B cell (primary cell): ENCODE measurements around the gene CCDC141. TPM values are rescaled to one million over a fixed set of nuclear protein-coding genes. Genes with fewer than 3 reads are reported as not detected.

Experiments used
- ATAC-seq: fragments of 200-7000 bp; cut with Tn5 transposase; one replicate; pipeline ENCODE4 v1.10.0; 2021; ENCODE audit warnings: low read depth, mild to moderate bottlenecking, moderate number of reproducible peaks, moderate library complexity
- CTCF ChIA-PET: fragments of 350-600 bp; sonication (Branson Sonifier 250); formaldehyde crosslinking; loops from one replicate; lab custom pipeline; 2021; ENCODE audit warnings: antibody characterized with exemption, inconsistent platforms; lab: Charles Lee
- POLR2A ChIA-PET: fragments of 350-600 bp; sonication (Branson Sonifier 250); formaldehyde crosslinking; loops from one replicate; lab custom pipeline; 2021; ENCODE audit warnings: antibody characterized with exemption; lab: Charles Lee
- DNase-seq: peaks from one replicate; pipeline ENCODE4 v3.0.0; 2013
- H2AFZ ChIP-seq: 2 replicates; pipeline ENCODE4 v1.6.1; 2012; ENCODE audit warnings: mild to moderate bottlenecking, low read depth, low read length; ENCODE audit not compliant: insufficient read depth, poor library complexity, severe bottlenecking
- H3K27ac ChIP-seq, 2 donors: 1 replicate in 1 of 2; 2 replicates in 1 of 2; pipeline ENCODE4 v1.5.1; 2012 to 2013; ENCODE audit warnings: low read length in 2 of 2, mild to moderate bottlenecking in 2 of 2, moderate library complexity in 1 of 2
- H3K27me3 ChIP-seq, 4 experiments: fragments of 200-600 bp in 1 of 4; sonication (generic) in 1 of 4; replicated peaks in 1 of 4; 1 replicate in 2 of 4; 2 replicates in 2 of 4; pipeline versions ENCODE4 v1.6.1 to v1.7.0; 2013 to 2016; ENCODE audit warnings: low read length in 3 of 4, mild to moderate bottlenecking in 2 of 4, mixed read lengths in 1 of 4, moderate library complexity in 1 of 4; ENCODE audit not compliant: insufficient read depth in 4 of 4, control insufficient read depth in 3 of 4; ENCODE audit errors: control extremely low read depth in 1 of 4
- H3K36me3 ChIP-seq, 2 experiments: replicated peaks in 1 of 2; 1 replicate in 1 of 2; 2 replicates in 1 of 2; pipeline versions ENCODE4 v1.6.1 to v1.7.1; 2013; ENCODE audit warnings: low read length in 1 of 2; ENCODE audit not compliant: insufficient read depth in 2 of 2, control insufficient read depth in 1 of 2; ENCODE audit errors: control extremely low read depth in 1 of 2, extremely low read depth in 1 of 2
- H3K4me1 ChIP-seq, 2 donors: fragments of 200-600 bp in 1 of 2; sonication (generic) in 1 of 2; 1 replicate in 1 of 2; 2 replicates in 1 of 2; pipeline versions ENCODE4 v1.5.1 to v1.6.1; 2013 to 2017; ENCODE audit warnings: low read length in 2 of 2; ENCODE audit not compliant: control insufficient read depth in 2 of 2, insufficient read depth in 2 of 2
- H3K4me2 ChIP-seq: replicated peaks from 2 replicates; pipeline ENCODE3; 2012; ENCODE audit warnings: mild to moderate bottlenecking, low read depth, low read length; ENCODE audit not compliant: poor library complexity, severe bottlenecking
- H3K4me3 ChIP-seq, 5 experiments: fragments of 200-600 bp in 1 of 5; sonication (generic) in 1 of 5; 1 replicate in 3 of 5; 2 replicates in 2 of 5; pipeline versions ENCODE4 v1.5.1 to v1.7.0; 2011 to 2016; ENCODE audit warnings: low read length in 4 of 5, mild to moderate bottlenecking in 4 of 5, low read depth in 2 of 5, control low read depth in 1 of 5, moderate library complexity in 1 of 5; ENCODE audit not compliant: insufficient read depth in 1 of 5; ENCODE audit errors: control extremely low read depth in 1 of 5, extremely low read depth in 1 of 5
- H3K79me2 ChIP-seq: fragments of 200-600 bp; sonication (generic); one replicate; pipeline ENCODE4 v1.6.0; 2016; ENCODE audit warnings: low read length; ENCODE audit not compliant: control insufficient read depth, insufficient read depth
- H3K9ac ChIP-seq: fragments of 200-600 bp; sonication (generic); 2 replicates; pipeline ENCODE4 v1.6.1; 2017; ENCODE audit warnings: mild to moderate bottlenecking, low read length, moderate library complexity
- H3K9me3 ChIP-seq, 3 donors: one replicate each; pipeline versions ENCODE4 v1.6.1 to v1.7.1; 2013; ENCODE audit warnings: low read length in 2 of 3; ENCODE audit not compliant: control insufficient read depth in 2 of 3, insufficient read depth in 1 of 3; ENCODE audit errors: control extremely low read depth in 1 of 3
- H4K20me1 ChIP-seq: 2 replicates; pipeline ENCODE4 v1.6.0; 2012; ENCODE audit warnings: mild to moderate bottlenecking, low read length; ENCODE audit not compliant: insufficient read depth, control insufficient read depth, poor library complexity, severe bottlenecking
- H3K27ac Mint-ChIP-seq: one replicate; pipeline ENCODE4 v1.8.0; 2021; ENCODE audit warnings: mixed read lengths
- H3K27me3 Mint-ChIP-seq: one replicate; pipeline ENCODE4 v1.8.0; 2021; ENCODE audit warnings: mixed read lengths
- H3K4me1 Mint-ChIP-seq: one replicate; pipeline ENCODE4 v1.8.0; 2021; ENCODE audit warnings: mixed read lengths
- H3K4me3 Mint-ChIP-seq: one replicate; pipeline ENCODE4 v1.8.0; 2021; ENCODE audit warnings: mixed read lengths
- H3K9me3 Mint-ChIP-seq: one replicate; pipeline ENCODE4 v1.8.0; 2022; ENCODE audit warnings: mixed read lengths; ENCODE audit not compliant: insufficient read depth
- EZH2 ChIP-seq: IDR thresholded peaks from 2 replicates; pipeline ENCODE4 v1.6.1; 2012; ENCODE audit warnings: borderline replicate concordance, low read depth, mild to moderate bottlenecking, moderate library complexity, low read length; ENCODE audit not compliant: insufficient read depth, poor library complexity, severe bottlenecking
- WGBS: methylation state at CpG from one replicate; pipeline ENCODE4 v1.1.5; 2013; ENCODE audit warnings: missing lambda C conversion rate; ENCODE audit not compliant: insufficient coverage; 5-methylcytosine and 5-hydroxymethylcytosine counted together
- intact Hi-C: fragments of 100-400 bp; cut with micrococcal nuclease; formaldehyde crosslinking; loops from one replicate; pipeline ENCODE4 v1.10.0; 2022
- polyA plus RNA-seq: library from polyadenylated mRNA; depleted of rRNA; stranded (reverse); fragments of >200 nt; gene quantifications from 2 replicates; pipeline ENCODE4 v1.2.3, GENCODE V29; 2012
- total RNA-seq, 2 donors: library from RNA; stranded (reverse); fragments of 120-200 nt in 1 of 2; gene quantifications; 1 replicate in 1 of 2; 2 replicates in 1 of 2; pipeline versions ENCODE4 v1.2.3 to v1.2.4, GENCODE V29; 2013 to 2022
- TF ChIP-seq, protein P1 (sequence below): fragments of 200-600 bp; IDR thresholded peaks from one replicate; pipeline ENCODE4 v1.8.0; 2022; ENCODE audit warnings: antibody characterized with exemption, mild to moderate bottlenecking

Gene CCDC141
- total and polyA plus RNA-seq, 2 donors (not counting 1 experiment from before 2014, with no cell fraction given), result 2.1 to 47.5 TPM

DNA sequence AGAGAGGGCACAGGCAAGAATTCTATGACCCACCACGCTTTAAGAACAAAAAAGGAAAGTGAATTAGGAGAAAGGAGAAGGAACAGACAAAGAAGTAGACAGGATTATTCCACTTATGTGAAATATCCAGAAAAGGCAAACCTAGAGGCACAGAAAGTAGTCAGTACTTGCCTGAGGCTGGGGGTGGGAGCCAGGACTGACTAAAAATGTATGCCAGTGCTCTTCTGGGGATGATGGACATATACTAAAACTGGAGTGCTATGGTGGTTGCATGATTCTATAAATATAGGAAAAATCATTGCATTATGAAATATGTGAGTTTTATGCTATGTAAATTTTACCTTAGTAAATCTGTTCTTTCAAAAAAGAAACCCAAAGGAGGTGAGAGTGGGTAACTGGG, 168.9 kb downstream of the CCDC141 start:
- no peak overlapping the region for H3K4me3 ChIP-seq
- ATAC-seq (no peak), DNase-seq (no peak)
- ChIA-PET CTCF (interaction anchor here (0.6 to 8.5 kb wide), 2 partner anchors 8 to 67 kb away, joined by 4 to 40 read pairs; no protein-coding TSS in a partner anchor), POLR2A (no interaction called here)
- peaks cover 0 to 3% of the 10 kb centered on the region in 2 experiments for H3K36me3 ChIP-seq
- no peak overlapping the region for H3K9ac ChIP-seq
- H3K9me3 Mint-ChIP-seq, result no peaks in the 10 kb centered on the region
- H3K4me1 ChIP-seq, result no peaks in the 10 kb centered on the region
- no peaks in the 10 kb centered on the region for H3K79me2 ChIP-seq
- no peaks in the 10 kb centered on the region for H4K20me1 ChIP-seq
- no peaks in the 10 kb centered on the region for H3K9me3 ChIP-seq
- H3K27ac Mint-ChIP-seq, result no peak overlapping the region
- no peak overlapping the region for H3K4me3 Mint-ChIP-seq
- H3K4me2 ChIP-seq, result no peak overlapping the region
- WGBS, result no CpG with 5 or more reads among the region's 1 CpG
- H2AFZ ChIP-seq, result no peak overlapping the region
- no peak for TF ChIP-seq EZH2
- TF ChIP-seq, protein P1, sequence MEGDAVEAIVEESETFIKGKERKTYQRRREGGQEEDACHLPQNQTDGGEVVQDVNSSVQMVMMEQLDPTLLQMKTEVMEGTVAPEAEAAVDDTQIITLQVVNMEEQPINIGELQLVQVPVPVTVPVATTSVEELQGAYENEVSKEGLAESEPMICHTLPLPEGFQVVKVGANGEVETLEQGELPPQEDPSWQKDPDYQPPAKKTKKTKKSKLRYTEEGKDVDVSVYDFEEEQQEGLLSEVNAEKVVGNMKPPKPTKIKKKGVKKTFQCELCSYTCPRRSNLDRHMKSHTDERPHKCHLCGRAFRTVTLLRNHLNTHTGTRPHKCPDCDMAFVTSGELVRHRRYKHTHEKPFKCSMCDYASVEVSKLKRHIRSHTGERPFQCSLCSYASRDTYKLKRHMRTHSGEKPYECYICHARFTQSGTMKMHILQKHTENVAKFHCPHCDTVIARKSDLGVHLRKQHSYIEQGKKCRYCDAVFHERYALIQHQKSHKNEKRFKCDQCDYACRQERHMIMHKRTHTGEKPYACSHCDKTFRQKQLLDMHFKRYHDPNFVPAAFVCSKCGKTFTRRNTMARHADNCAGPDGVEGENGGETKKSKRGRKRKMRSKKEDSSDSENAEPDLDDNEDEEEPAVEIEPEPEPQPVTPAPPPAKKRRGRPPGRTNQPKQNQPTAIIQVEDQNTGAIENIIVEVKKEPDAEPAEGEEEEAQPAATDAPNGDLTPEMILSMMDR, result no peak
- no peaks in the 10 kb centered on the region for H3K4me1 Mint-ChIP-seq
- H3K27ac ChIP-seq, result no peak overlapping the region
- H3K27me3 ChIP-seq, result no peaks in the 10 kb centered on the region
- intact Hi-C loops, result no loop called here
- no peaks in the 10 kb centered on the region for H3K27me3 Mint-ChIP-seq

DNA sequence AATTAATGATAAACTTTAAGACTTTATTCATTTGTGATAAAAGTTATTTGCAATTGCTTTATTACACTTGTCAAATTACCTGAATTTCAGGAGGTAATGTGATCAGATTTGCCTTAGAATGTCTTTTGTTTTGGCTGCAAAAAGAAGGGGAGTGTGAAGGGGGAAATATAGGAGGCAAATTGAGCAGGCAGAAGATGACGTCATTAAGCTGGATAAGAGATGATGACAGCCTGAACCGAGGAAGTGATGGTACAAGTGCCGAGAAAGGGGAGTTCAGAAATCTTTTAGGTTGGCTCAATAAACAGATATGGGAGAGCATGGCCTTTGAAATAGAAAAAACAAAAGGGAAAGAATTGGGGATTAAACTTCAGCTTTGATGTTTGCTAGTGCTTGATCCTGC, 169.7 kb downstream of the CCDC141 start:
- 100% methylated on average over 3 of the region's 3 CpGs for WGBS
- CTCF ChIA-PET, result interaction anchor here (0.6 to 8.5 kb wide), 3 partner anchors 9 to 249 kb away, joined by 3 to 40 read pairs (median 4); no protein-coding TSS in a partner anchor
- POLR2A ChIA-PET, result no interaction called here

More for the DNA sequence above, 169.7 kb downstream of the CCDC141 start:
- no peaks in the 10 kb centered on the region for H3K4me1 Mint-ChIP-seq
- Histone ChIP-seq H3K79me2 (no peaks in the 10 kb centered on the region), H3K9me3 (no peaks in the 10 kb centered on the region), H3K27me3 (no peaks in the 10 kb centered on the region), H3K4me3 (no peak overlapping the region), H3K4me1 (no peaks in the 10 kb centered on the region), H2AFZ (no peak overlapping the region), H3K36me3 (peaks cover 0 to 3% of the 10 kb centered on the region in 2 experiments), H4K20me1 (no peaks in the 10 kb centered on the region), H3K27ac (no peak overlapping the region), H3K4me2 (no peak overlapping the region), H3K9ac (no peak overlapping the region)
- no peak for ATAC-seq
- no peak overlapping the region for H3K4me3 Mint-ChIP-seq
- H3K9me3 Mint-ChIP-seq, result no peaks in the 10 kb centered on the region
- intact Hi-C loops, result no loop called here
- no peak overlapping the region for H3K27ac Mint-ChIP-seq
- no peak for TF ChIP-seq EZH2
- TF ChIP-seq, protein P1, result no peak
- H3K27me3 Mint-ChIP-seq, result no peaks in the 10 kb centered on the region
- no peak for DNase-seq
